SKM-1 treated with dmso at 0.1 percent for 144 hours (cell line): ENCODE data around the gene CLCN5.
"Not testable (repeated sequence)": the region's sequence is repeated elsewhere in the genome, so short reads cannot be mapped to it uniquely, and the experiment has no call there.

Source experiments
- DNase-seq: peaks from one replicate; lab custom pipeline; 2025; ENCODE audit not compliant: unreplicated experiment; lab: John Stamatoyannopoulos, UW

CLCN5 gene

GRCh38 chrX:49995107-49995731 lies 72.8 kb downstream of the CLCN5 start:
- DNase-seq = no peak

- DNase-seq = no peak
Observed at GRCh38 chrX:49995795-49996455, 73.5 kb downstream of the CLCN5 start.

GRCh38 chrX:49996474-49996873 lies 74.1 kb downstream of the CLCN5 start:
- DNase-seq = no peak

- DNase-seq = no peak
Observed at GRCh38 chrX:49999087-49999486, 76.7 kb downstream of the CLCN5 start.

- DNase-seq = no peak
Observed at GRCh38 chrX:50000937-50001542, 78.6 kb downstream of the CLCN5 start.

- peak; percentile 16 for DNase-seq
Observed at GRCh38 chrX:50002067-50002714, 79.8 kb downstream of the CLCN5 start.

- DNase-seq = no peak
Observed at GRCh38 chrX:50003467-50003866, 81.1 kb downstream of the CLCN5 start.

- no peak for DNase-seq
Observed at GRCh38 chrX:50003927-50004326, 81.5 kb downstream of the CLCN5 start.

GRCh38 chrX:50025591-50025990 lies 103.2 kb downstream of the CLCN5 start:
- not testable (repeated sequence) for DNase-seq

GRCh38 chrX:50035126-50035525 lies 112.7 kb downstream of the CLCN5 start:
- DNase-seq = no peak

GRCh38 chrX:50036426-50036825 lies 114.0 kb downstream of the CLCN5 start:
- no peak for DNase-seq

GRCh38 chrX:50045823-50046222 lies 123.4 kb downstream of the CLCN5 start:
- DNase-seq = no peak

GRCh38 chrX:50049228-50049627 lies 126.8 kb downstream of the CLCN5 start:
- DNase-seq = no peak

- DNase-seq = no peak
Observed at GRCh38 chrX:50054147-50054546, 131.8 kb downstream of the CLCN5 start.

- no peak for DNase-seq
Observed at GRCh38 chrX:50066318-50066937, 144.0 kb downstream of the CLCN5 start.

GRCh38 chrX:50067435-50068284 lies 145.3 kb downstream of the CLCN5 start:
- no peak for DNase-seq

- DNase-seq = no peak
Observed at GRCh38 chrX:50068285-50068563, 145.8 kb downstream of the CLCN5 start.

- no peak for DNase-seq
Observed at GRCh38 chrX:50068893-50069292, 146.5 kb downstream of the CLCN5 start.

GRCh38 chrX:50071494-50071893 lies 149.1 kb downstream of the CLCN5 start:
- DNase-seq = no peak

- DNase-seq = no peak
Observed at GRCh38 chrX:50072110-50072509, 149.7 kb downstream of the CLCN5 start.

- no peak for DNase-seq
Observed at GRCh38 chrX:50073601-50074000, 151.2 kb downstream of the CLCN5 start.
